ENCODE data around the gene EIF2B5.

GRCh38 chr3:184186184-184186901 is 51.2 kb downstream of the EIF2B5 start, which contains the start of gene ABCF3:
- peak in 1 of 2 donors; percentile 76 for TF ChIP-seq POLR2A (IDR thresholded peaks at IDR 0.05)
- TF ChIP-seq, protein P1, sequence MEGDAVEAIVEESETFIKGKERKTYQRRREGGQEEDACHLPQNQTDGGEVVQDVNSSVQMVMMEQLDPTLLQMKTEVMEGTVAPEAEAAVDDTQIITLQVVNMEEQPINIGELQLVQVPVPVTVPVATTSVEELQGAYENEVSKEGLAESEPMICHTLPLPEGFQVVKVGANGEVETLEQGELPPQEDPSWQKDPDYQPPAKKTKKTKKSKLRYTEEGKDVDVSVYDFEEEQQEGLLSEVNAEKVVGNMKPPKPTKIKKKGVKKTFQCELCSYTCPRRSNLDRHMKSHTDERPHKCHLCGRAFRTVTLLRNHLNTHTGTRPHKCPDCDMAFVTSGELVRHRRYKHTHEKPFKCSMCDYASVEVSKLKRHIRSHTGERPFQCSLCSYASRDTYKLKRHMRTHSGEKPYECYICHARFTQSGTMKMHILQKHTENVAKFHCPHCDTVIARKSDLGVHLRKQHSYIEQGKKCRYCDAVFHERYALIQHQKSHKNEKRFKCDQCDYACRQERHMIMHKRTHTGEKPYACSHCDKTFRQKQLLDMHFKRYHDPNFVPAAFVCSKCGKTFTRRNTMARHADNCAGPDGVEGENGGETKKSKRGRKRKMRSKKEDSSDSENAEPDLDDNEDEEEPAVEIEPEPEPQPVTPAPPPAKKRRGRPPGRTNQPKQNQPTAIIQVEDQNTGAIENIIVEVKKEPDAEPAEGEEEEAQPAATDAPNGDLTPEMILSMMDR (IDR thresholded peaks at IDR 0.05) = no peak
